Activated naive CD4-positive, alpha-beta T cell treated with anti-CD3 and anti-CD28 coated beads for 36 hours (primary cell): ENCODE data around the gene ANO7. TPM values are rescaled to one million over a fixed set of nuclear protein-coding genes. Genes with fewer than 3 reads are reported as not detected.
"Not testable (repeated sequence)": the region's sequence is repeated elsewhere in the genome, so short reads cannot be mapped to it uniquely, and the experiment has no call there.

Source experiments
- CTCF ChIA-PET: fragments of 350-600 bp; sonication (Branson Sonifier 250); formaldehyde crosslinking; loops from one replicate; lab custom pipeline; 2021; ENCODE audit warnings: antibody characterized with exemption; lab: Charles Lee
- DNase-seq: peaks from one replicate; pipeline ENCODE4 v3.0.0-alpha.2; 2020
- H3K27ac Mint-ChIP-seq: one replicate; pipeline ENCODE4 v1.8.0; 2021; ENCODE audit warnings: mild to moderate bottlenecking, mixed read lengths
- H3K27me3 Mint-ChIP-seq: one replicate; pipeline ENCODE4 v1.8.0; 2021; ENCODE audit warnings: low read depth, mixed read lengths
- H3K36me3 Mint-ChIP-seq: one replicate; pipeline ENCODE4 v1.8.0; 2021; ENCODE audit warnings: low read depth, mixed read lengths
- H3K4me1 Mint-ChIP-seq: one replicate; pipeline ENCODE4 v1.8.0; 2021; ENCODE audit warnings: low read depth, mixed read lengths
- H3K4me3 Mint-ChIP-seq: one replicate; pipeline ENCODE4 v1.8.0; 2021; ENCODE audit warnings: mild to moderate bottlenecking, moderate library complexity, mixed read lengths
- H3K9me3 Mint-ChIP-seq: one replicate; pipeline ENCODE4 v1.8.0; 2021; ENCODE audit warnings: mixed read lengths
- intact Hi-C: fragments of 100-400 bp; cut with micrococcal nuclease; formaldehyde crosslinking; loops from one replicate; pipeline ENCODE4 v1.15.1; 2023
- total RNA-seq, 2 experiments: library from RNA; stranded (reverse); gene quantifications; one replicate each; pipeline ENCODE4 v1.2.3, GENCODE V29; 2021

The ANO7 gene
- total RNA-seq, 2 experiments from 2014 or later, result 0.57 TPM

- CTCF ChIA-PET, result no interaction called here
- Mint-ChIP-seq H3K27me3 (no peaks in the 10 kb centered on the region), H3K27ac (no peak overlapping the region), H3K4me3 (no peak overlapping the region), H3K36me3 (peaks cover 4% of the 10 kb centered on the region), H3K4me1 (peaks cover under 1% of the 10 kb centered on the region), H3K9me3 (no peaks in the 10 kb centered on the region)
- DNase-seq, result no peak
- intact Hi-C loops, result no loop called here
Measured at GRCh38 chr2:241184901-241185300, 3.6 kb upstream of the ANO7 start.

DNA sequence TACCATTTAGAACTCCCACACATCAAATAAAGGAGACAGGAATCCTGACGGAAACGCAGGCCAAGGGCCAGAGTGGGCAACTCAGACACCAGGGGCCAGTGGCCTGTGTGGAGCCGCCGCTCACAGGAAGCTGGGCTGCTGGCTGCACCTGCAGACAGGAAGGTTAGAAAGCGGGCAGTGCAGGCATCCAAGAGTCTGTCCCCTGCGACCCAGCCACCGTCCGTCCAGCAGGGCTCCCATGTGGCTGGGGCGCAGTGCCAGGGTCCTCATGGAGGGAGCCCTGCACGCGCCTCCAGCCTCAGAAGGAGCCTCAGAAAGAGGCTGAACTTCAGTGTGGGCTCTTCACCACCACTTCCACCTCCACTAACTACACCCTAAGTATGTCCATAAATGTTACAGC is 2.5 kb upstream of the ANO7 start:
- intact Hi-C loops, result no loop called here
- Mint-ChIP-seq H3K9me3 (no peaks in the 10 kb centered on the region), H3K27ac (no peak overlapping the region), H3K27me3 (no peaks in the 10 kb centered on the region), H3K36me3 (peaks cover 2% of the 10 kb centered on the region), H3K4me3 (no peak overlapping the region), H3K4me1 (no peaks in the 10 kb centered on the region)
- DNase-seq, result no peak
- CTCF ChIA-PET, result no interaction called here

- DNase-seq, result no peak
- no peaks in the 10 kb centered on the region for H3K9me3 Mint-ChIP-seq
- H3K27me3 Mint-ChIP-seq, result no peaks in the 10 kb centered on the region
- CTCF ChIA-PET, result no interaction called here
- no peak overlapping the region for H3K27ac Mint-ChIP-seq
- H3K36me3 Mint-ChIP-seq, result peaks cover 2% of the 10 kb centered on the region
- H3K4me1 Mint-ChIP-seq, result no peaks in the 10 kb centered on the region
- intact Hi-C loops, result no loop called here
- H3K4me3 Mint-ChIP-seq, result no peak overlapping the region
Measured at GRCh38 chr2:241187101-241187917, 1.2 kb upstream of the ANO7 start.

DNA sequence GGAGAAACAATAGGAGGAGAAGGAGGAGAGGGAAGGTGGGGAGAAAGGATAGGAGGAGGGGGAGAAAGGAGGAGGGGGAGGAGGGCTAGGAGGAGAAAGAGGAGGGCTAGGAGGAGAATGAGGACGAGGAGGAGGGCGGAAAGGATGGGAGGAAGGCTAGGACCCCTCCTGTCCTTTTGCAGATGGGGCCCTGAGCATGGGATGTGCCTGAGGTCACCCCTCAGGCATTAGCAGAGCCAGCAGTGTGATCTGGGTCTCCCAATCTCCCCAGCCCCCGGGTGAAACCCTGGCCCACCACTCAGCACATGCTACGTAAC is 601 bp upstream of the ANO7 start:
- intact Hi-C loops, result no loop called here
- H3K9me3 Mint-ChIP-seq, result no peaks in the 10 kb centered on the region
- no peaks in the 10 kb centered on the region for H3K27me3 Mint-ChIP-seq
- no peaks in the 10 kb centered on the region for H3K4me1 Mint-ChIP-seq
- peaks cover 2% of the 10 kb centered on the region for H3K36me3 Mint-ChIP-seq
- CTCF ChIA-PET, result no interaction called here
- DNase-seq, result no peak
- H3K27ac Mint-ChIP-seq, result no peak overlapping the region
- no peak overlapping the region for H3K4me3 Mint-ChIP-seq

- intact Hi-C loops, result no loop called here
- H3K4me3 Mint-ChIP-seq, result no peak overlapping the region
- H3K27ac Mint-ChIP-seq, result no peak overlapping the region
- no peaks in the 10 kb centered on the region for H3K9me3 Mint-ChIP-seq
- no peaks in the 10 kb centered on the region for H3K36me3 Mint-ChIP-seq
- no peak for DNase-seq
- H3K4me1 Mint-ChIP-seq, result no peaks in the 10 kb centered on the region
- CTCF ChIA-PET, result no interaction called here
- H3K27me3 Mint-ChIP-seq, result no peaks in the 10 kb centered on the region
Measured at GRCh38 chr2:241189093-241189855, 797 bp downstream of the ANO7 start.

- CTCF ChIA-PET, result no interaction called here
Measured at GRCh38 chr2:241189856-241190201, 1.4 kb downstream of the ANO7 start.

GRCh38 chr2:241190291-241190981 is 2.0 kb downstream of the ANO7 start:
- Mint-ChIP-seq H3K36me3 (no peaks in the 10 kb centered on the region), H3K27me3 (no peaks in the 10 kb centered on the region), H3K4me3 (no peak overlapping the region), H3K27ac (no peak overlapping the region), H3K9me3 (no peaks in the 10 kb centered on the region), H3K4me1 (no peaks in the 10 kb centered on the region)
- CTCF ChIA-PET, result no interaction called here
- intact Hi-C loops, result no loop called here
- DNase-seq, result no peak

More at GRCh38 chr2:241189856-241190201, 1.4 kb downstream of the ANO7 start:
- no peak overlapping the region for H3K4me3 Mint-ChIP-seq
- intact Hi-C loops, result no loop called here
- H3K4me1 Mint-ChIP-seq, result no peaks in the 10 kb centered on the region
- H3K36me3 Mint-ChIP-seq, result no peaks in the 10 kb centered on the region
- no peaks in the 10 kb centered on the region for H3K9me3 Mint-ChIP-seq
- no peak for DNase-seq
- no peak overlapping the region for H3K27ac Mint-ChIP-seq
- H3K27me3 Mint-ChIP-seq, result no peaks in the 10 kb centered on the region

GRCh38 chr2:241191081-241191480 is 2.6 kb downstream of the ANO7 start:
- no peaks in the 10 kb centered on the region for H3K9me3 Mint-ChIP-seq
- intact Hi-C loops, result no loop called here

DNA sequence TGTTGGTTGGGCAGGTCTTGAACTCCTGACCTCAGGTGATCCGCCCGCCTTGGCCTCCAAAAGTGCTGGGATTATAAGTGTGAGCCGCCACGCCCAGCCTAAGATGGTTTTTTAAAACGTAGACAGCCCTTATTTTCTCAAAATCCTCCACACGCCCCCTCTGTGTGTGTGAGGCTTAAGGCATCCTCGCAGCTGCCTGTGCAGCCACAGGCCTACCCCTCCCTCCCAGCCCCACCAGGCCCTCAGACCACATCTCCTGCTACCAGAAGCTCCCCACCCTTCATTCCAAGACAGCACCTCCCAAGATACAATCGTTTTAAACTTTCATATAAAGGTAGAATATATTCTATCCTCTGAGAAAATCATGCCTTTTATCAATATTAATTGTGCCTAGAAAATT is 4.8 kb downstream of the ANO7 start:
- Mint-ChIP-seq H3K27me3 (no peaks in the 10 kb centered on the region), H3K36me3 (no peaks in the 10 kb centered on the region), H3K4me3 (no peak overlapping the region), H3K27ac (no peak overlapping the region), H3K4me1 (no peaks in the 10 kb centered on the region), H3K9me3 (no peaks in the 10 kb centered on the region)
- CTCF ChIA-PET, result no interaction called here
- intact Hi-C loops, result no loop called here
- DNase-seq, result no peak

More at GRCh38 chr2:241191081-241191480, 2.6 kb downstream of the ANO7 start:
- H3K27me3 Mint-ChIP-seq, result no peaks in the 10 kb centered on the region
- H3K4me3 Mint-ChIP-seq, result no peak overlapping the region
- CTCF ChIA-PET, result no interaction called here
- H3K4me1 Mint-ChIP-seq, result no peaks in the 10 kb centered on the region
- H3K36me3 Mint-ChIP-seq, result no peaks in the 10 kb centered on the region
- no peak for DNase-seq
- no peak overlapping the region for H3K27ac Mint-ChIP-seq

- Mint-ChIP-seq H3K27me3 (no peaks in the 10 kb centered on the region), H3K4me1 (no peaks in the 10 kb centered on the region), H3K4me3 (no peak overlapping the region), H3K36me3 (no peaks in the 10 kb centered on the region), H3K27ac (no peak overlapping the region), H3K9me3 (no peaks in the 10 kb centered on the region)
- DNase-seq, result no peak
- intact Hi-C loops, result no loop called here
- CTCF ChIA-PET, result no interaction called here
Measured at GRCh38 chr2:241194811-241195210, 6.3 kb downstream of the ANO7 start.

- intact Hi-C loops, result no loop called here
- H3K4me3 Mint-ChIP-seq, result no peak overlapping the region
- CTCF ChIA-PET, result no interaction called here
- H3K36me3 Mint-ChIP-seq, result no peaks in the 10 kb centered on the region
- H3K27ac Mint-ChIP-seq, result no peak overlapping the region
- no peaks in the 10 kb centered on the region for H3K4me1 Mint-ChIP-seq
- DNase-seq, result no peak
- H3K27me3 Mint-ChIP-seq, result no peaks in the 10 kb centered on the region
- no peaks in the 10 kb centered on the region for H3K9me3 Mint-ChIP-seq
Measured at GRCh38 chr2:241195506-241196130, 7.1 kb downstream of the ANO7 start.

GRCh38 chr2:241197246-241197645 is 8.8 kb downstream of the ANO7 start:
- DNase-seq, H3K4me1 Mint-ChIP-seq, H3K27me3 Mint-ChIP-seq, H3K4me3 Mint-ChIP-seq, CTCF ChIA-PET, H3K9me3 Mint-ChIP-seq, H3K27ac Mint-ChIP-seq, H3K36me3 Mint-ChIP-seq, intact Hi-C loops: not testable (repeated sequence)
